ENCODE measurements around the gene PLEKHA5.
"Not testable (repeated sequence)": the region's sequence is repeated elsewhere in the genome, so short reads cannot be mapped to it uniquely, and the experiment has no call there.

Gene PLEKHA5

DNA sequence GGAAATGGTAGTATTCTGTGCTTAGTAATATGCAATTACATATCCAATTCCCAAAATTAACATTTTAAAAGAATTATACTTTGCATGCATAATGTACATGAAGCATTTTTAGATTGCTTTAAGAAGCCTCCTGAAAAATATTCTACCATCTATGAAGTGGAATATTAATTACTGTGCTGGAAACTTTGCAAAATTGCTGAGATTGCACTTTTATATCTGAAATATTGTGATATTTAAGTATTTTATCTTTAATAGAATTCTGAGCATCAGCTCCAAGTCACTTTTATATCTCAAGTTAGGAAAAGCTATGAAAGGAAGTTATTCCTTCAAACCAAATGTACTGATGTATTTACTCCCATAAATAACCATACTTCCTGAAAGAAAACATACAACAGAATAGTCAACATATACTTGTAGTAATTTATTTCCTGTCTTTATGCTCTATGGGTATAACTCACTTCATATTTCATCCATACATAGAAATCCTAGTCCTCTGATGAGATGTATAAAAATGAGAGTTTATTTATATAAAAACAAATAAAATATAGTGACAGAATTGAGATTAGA, 152.7 kb downstream of the PLEKHA5 start:
- no peak for DNase-seq (ENCODE audit: low read depth, low spot score)

DNA sequence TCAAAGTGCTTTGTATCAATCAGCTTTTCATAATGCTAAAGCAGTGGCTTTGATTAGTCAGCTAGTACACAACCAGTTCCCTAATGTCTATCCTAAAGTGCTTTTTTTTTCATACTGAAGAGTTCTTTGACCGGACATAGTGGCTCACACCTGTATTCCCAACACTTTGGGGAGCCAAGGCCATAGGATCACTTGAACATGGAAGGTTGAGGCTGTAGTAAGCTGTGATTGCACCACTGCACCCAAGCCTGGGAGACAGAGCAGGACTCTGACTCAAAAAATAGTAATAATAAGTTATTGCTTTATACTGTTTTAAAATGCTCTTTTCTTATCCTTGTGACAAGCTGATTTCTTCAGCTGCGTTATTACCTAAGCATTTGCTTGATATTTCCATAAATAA, 155.1 kb downstream of the PLEKHA5 start:
- DNase-seq (ENCODE audit: low read depth, low spot score): no peak

DNA sequence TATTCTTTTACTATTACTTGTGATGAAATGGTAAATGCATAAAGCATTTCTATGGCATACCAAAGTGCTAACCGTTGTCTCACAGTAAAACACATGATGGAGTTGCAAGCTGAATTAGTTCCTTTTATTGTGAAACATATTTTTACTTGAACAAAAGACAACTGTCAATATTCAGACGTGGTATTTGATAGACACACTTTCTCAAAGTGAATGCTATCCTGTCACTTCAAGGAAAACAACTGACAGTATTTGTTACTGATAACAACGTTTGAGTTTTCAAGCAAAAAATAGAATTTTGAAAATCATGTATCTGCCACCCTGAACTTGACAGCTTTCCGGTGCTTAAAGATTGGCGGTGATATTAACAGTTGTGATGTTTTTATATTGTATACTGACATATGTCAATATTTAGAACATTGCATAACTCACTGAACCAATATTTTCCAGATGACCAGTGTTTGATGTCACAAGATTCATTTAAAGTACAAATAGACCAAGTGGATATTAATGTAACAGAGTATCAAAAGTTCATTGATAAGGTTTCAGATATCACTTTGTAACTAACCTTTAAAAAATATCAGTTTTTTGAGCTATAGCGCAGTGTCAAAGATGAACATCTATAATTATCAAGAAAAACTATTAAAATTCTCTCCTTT, 156.4 kb downstream of the PLEKHA5 start:
- DNase-seq (ENCODE audit: low read depth, low spot score): no peak

DNA sequence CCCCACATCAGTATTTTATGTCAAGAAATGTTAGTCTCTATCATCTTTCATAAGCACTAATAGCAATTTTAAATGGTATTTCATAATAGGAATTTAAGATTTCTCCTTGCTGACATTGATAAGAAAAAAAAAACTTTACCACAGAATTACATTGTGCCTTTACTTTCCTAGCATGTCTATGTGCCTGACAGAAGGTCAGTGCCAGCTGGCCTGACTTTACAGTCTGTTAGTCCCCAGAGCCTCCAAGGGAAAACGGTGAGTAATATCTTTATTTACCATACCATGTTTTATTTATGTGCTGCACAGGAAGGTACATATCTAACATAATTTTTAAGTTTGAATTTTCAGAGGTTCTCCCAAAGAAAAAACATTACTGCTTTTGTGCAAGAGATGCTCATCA, 157.8 kb downstream of the PLEKHA5 start:
- DNase-seq (ENCODE audit: low read depth, low spot score): no peak

DNA sequence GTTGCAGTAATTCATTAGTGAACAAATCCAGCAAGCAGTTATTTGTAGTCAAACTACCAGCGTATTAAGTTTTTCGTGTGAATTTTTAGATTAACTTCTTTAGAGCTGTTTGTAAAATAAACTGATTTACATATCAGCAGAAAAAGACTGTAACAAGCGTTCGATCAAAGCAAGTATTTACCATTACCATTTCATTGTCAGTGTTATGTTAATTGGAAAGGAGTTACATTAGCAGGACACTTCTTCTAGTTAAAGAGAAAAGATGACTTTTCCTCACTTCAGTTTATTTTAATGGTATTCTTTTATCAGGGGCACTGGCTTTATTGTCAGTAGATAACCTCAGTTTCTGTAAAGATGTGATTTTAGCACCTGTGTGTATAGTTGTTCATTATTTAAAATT, 158.6 kb downstream of the PLEKHA5 start:
- no peak for DNase-seq (ENCODE audit: low read depth, low spot score)

DNA sequence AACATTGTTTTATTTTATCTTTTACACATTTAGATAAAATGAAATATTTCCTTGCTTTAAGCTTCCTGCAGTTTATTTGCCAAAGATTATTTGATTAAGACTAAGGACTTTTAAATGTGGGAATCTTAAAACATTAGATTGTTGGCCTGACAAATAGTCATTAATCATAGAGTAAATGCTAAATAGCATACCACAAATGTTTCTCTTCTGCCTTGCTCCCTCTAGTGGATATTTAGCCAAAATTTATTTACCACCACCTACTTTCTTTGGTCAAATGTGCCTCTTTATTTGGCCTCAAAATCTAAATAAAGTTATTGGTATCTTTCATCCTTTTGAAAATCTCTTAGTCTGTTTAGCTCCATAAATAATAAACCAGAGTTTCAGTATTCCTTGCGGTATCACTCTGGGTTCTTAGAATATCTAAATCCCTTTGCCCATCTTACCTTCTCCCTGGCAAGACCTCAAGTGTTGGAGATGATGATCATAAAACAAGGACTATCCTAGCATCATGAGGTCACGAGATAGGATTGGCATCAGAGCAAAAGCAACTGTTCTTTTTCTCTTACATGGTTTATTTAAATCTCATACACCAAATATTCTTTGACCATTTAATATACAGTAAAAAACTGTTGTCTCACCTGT, 159.2 kb downstream of the PLEKHA5 start:
- no peak for DNase-seq (ENCODE audit: low read depth, low spot score)

DNA sequence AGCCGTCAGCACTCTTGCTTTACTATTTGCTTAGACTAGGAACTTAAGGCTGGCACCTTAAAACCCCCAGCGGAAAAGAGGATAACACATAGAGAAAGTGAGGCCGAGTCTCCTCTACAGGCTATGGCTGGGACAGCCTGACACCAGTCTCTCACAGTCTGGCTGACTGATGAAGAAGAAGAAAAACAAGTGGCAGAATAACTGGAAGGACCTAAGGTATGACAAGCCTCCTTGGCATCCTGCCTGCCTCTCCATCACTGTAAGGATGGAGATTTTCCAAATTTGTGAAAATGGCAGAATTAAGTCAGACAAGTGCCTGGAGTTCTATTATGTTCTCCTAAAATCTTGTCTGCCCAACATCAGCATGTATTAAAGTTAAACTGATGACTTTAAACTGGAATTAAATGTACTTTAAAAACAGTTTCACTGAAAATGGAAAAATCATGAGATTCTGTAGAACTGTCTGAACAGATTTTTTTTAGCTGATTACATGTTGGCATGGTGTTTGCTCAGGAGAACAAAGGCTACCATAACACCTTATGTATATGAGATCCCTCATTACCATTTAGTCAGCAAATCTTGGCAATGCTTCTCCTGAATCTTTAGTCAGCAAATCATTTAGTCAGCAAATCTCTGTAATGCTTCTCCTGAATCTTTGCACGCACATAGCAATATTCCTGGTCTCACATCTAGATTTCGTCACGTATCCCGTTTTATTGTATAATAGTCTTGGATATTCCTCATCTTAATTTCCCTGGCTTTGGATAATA, 169.5 kb downstream of the PLEKHA5 start:
- no peak for DNase-seq (ENCODE audit: low read depth, low spot score)

DNA sequence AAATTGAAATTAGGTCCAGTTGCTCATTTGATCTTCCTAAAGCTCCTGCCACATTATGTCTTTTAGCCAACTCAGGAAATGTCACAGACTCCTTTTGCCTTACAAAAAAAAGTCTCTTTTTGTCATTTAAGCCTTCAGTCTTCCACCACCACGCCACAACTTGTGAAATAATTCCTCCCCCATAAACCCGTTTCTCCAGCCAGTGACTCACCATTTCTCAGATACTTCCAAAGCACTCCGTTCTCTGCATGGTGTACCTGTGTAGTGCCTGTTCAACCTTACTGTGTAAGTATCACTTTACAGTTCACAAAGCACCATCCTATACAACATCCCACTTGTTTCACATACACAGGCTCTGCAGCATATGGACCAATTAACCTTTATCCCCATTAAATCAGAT, 170.2 kb downstream of the PLEKHA5 start:
- DNase-seq (ENCODE audit: low read depth, low spot score): no peak

DNA sequence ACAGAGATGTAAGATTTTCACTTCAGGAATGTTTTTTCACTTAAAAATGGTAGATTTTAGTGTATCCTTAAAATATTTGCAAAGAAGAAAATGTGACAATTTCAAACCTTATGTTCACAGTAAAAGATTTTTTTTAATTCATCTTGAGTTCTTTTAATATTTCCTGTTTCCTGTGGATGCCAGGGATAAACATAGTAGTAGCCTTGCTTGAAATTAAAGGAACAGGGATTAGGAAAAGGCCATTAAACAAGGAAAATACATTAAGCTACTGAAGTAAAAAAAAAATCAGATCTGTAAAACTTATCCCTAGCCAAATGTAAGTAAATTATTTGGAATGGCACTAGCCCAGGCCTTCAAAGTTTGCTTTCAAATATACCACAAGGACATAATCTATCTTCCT, 171.7 kb downstream of the PLEKHA5 start:
- no peak for DNase-seq (ENCODE audit: low read depth, low spot score)

DNA sequence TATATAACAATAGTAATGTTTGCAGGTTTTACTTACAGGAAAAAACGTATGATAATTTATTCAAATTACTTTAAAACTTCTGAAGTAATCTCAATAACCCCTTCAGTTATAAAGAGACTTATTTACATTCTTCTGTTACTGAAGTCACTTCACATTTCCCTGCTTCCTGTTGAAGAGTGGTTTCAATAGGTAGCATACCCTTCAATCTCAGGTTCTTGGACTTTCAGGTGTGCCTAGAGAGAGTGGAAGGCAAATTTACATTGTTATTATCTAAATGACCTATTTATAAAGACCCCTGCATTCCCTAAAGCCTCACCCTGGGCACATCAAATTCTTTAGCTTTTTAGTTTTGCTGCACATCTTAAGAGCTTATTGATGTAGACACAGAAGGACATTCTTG, 172.2 kb downstream of the PLEKHA5 start:
- no peak for DNase-seq (ENCODE audit: low read depth, low spot score)

DNA sequence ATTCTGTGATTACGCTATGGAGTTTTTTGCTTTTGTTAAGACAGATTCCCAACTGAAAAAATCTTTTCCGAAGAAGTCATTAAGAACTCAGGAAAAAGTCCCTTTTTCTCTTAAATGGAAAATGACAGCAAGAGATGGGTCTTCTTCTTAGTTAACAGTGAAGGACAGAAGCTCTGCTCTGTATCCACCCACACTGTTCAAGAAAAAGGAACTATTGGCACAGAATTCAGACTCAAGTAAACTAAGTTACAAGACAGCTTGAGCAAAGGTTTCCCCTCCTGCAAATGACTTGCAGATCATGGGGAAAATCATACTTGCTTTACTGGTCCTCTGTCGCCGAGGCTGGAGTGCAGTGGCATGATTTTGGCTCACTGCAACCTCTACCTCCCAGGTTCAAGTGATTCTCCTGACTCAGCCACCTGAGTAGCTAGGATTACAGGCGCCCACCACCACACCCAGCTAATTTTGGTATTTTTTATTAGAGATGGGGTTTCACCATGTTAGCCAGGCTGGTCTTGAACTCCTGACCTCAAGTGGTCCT, 172.6 kb downstream of the PLEKHA5 start:
- DNase-seq (ENCODE audit: low read depth, low spot score): no peak

DNA sequence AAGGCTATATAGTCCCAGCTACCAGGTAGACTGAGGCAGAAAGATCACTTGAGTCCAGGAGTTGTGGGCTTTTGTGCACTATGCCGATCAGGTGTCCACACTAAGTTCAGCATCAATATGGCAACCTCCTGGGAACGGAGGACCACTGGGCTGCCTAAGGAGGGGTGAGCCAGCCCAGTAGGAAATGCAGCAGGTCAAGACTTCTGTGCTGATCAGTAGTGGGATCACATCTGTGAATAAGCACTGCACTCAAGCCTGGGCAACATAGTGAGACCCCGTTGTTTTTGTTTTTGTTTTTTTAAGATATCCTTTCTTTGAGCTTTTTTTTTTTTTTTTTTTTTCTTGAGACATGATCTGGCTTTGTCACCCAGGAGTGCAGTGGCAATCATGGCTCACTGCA, 174.0 kb downstream of the PLEKHA5 start:
- DNase-seq (ENCODE audit: low read depth, low spot score): no peak

DNA sequence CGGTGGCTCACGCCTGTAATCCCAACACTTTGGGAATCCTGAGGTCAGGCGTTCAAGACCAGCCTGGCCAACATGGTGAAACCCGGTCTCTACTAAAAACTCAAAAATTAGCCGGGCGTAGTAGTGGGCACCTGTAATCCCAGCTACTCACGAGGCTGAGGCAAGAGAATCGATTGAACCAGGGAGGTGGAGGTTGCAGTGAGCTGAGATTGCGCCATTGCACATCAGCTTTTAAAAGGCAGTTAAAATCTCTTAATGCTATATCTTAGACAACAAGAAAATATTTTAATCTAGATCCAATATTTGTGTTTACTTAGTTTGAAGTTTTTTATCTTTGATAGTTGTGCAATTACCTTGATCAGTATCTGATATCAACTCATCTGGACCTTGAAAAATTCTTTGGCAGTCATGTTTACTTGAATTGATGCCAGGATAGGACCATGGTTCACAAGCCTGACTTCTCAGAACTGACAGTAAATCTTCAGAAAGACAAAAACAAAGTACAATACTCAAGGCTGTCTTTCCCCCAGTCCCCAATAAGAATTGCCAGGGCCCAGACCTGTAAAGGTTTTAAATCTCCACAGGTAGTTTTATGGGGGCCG, 174.7 kb downstream of the PLEKHA5 start:
- DNase-seq (ENCODE audit: low read depth, low spot score): no peak

DNA sequence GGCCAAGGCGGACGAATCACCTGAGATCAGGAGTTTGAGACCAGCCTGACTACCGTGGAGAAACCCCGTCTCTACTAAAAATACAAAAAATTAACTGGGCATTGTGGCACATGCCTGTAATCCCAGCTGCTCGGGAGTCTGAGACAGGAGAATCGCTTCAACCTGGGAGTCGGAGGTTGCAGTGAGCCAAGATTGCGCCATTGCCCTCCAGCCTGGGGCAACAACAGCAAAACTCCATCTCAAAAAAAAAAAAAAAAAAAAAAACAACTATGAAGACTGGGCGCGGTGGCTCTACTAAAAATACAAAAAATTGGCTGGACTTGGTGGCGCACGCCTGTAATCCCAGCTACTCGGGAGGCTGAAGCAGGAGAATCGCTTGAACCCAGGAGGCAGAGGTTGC, 176.1 kb downstream of the PLEKHA5 start:
- not testable (repeated sequence) for DNase-seq (ENCODE audit: low read depth, low spot score)

DNA sequence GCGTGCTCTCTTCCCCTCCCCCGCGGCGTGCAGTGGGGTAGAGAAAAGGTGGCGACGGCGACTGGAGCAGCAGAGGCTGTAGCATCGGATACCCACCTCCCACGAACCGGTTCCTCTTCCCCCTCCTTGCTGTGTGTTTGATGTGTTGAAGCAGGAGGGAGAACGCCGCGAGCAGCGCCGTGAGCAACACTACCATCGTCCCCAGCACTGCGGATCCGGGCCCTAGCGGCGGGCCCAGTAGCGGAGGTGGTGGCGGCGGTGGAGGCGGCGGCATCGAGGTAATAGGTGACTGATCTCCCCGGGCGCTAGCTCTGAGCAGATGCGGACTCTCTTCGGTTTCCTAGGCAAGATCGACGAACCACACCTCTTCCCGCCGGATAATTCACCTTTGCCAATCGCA, 176.8 kb downstream of the PLEKHA5 start:
- DNase-seq (ENCODE audit: low read depth, low spot score): no peak

DNA sequence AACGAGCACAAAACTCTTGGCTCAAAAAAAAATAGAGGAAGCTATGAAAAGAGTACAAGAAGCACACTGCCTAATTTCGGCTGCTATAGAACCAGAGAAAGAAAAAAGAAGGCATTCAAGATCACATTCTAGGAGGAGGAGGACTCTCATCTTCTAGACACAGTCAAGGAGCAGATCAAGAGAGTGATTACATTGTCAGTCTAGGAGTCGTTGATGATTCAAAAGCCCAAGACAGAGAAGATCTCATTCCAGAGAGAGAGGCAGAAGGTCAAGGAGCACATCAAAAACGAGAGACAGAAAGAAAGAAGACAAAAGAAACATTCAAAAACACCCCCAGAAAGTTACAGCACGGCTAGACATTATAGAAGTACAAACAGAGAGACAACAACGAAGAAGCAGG, 177.9 kb downstream of the PLEKHA5 start:
- DNase-seq (ENCODE audit: low read depth, low spot score): no peak

DNA sequence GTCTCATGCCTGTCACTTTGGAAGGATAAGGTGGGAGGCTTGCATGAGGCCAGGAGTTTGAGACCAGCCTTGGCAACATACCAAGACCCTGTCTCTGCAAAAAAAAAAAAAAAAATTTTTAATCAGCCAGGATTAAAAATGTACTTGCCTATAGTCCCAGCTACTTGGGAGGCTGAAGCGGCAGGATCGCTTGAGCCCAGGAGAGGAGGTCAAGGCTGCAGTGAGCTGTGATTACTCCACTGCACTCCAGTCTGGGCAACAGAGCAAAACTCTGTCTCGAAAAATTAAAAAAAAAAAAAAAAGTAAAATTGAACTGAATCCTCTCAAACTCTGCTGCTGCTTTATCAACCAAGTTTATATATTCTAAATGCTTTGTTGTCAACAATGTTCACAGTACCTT, 181.6 kb downstream of the PLEKHA5 start:
- DNase-seq (ENCODE audit: low read depth, low spot score): no peak

DNA sequence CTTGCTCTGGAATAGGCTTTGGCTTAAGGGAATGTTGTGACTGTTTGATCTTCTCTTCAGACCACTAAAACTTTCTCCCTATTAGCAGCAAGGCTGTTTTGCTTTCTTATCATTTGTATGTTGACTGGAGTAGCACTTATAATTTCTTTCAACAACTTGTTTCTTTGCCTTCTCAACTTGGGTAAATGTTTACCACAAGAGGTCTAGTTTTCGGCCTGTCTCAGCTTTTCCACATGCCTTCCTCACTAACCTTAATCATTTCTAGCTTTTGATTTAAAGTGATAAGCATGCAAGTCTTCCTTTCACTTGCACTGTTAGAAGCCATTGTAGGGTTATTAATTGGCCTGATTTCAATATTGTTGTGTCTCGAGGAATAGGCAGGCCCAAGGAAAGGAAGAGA, 183.1 kb downstream of the PLEKHA5 start:
- no peak for DNase-seq (ENCODE audit: low read depth, low spot score)

DNA sequence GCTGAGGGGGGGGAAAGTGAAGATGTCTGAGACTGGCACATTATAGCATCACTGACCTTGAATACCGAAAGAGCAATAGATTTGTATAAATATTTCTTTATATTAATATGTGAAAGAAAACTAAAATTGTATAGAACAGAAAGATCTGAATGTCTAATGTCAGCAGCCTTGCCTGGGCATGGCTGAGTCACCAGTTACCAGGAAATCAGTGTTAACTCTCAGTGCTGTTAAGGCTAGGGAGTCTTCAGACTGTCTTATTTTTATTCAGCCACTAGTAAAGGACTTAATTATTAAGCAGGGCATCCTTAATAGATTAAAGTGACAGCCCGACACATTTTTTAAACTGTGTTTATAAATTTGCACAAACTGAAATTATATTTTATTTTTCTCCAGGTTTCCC, 186.9 kb downstream of the PLEKHA5 start:
- DNase-seq (ENCODE audit: low read depth, low spot score): no peak

DNA sequence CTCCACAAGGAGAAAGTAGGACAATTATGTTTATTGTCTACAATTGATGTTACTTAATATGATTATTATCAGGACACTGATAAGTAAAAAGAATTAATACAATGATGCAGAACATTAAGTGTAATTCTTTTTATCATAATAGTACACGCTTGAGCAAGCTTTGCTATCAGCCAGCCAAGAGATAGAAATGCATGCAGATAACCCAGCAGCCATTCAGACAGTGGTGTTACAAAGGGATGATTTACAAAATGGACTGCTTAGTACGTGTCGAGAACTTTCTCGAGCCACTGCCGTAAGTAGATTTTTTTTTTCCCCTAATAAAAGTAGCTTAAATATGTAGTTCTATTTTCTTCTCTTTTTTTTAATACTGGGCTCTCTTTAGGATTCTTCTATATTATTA, 192.8 kb downstream of the PLEKHA5 start:
- DNase-seq (ENCODE audit: low read depth, low spot score): no peak

DNA sequence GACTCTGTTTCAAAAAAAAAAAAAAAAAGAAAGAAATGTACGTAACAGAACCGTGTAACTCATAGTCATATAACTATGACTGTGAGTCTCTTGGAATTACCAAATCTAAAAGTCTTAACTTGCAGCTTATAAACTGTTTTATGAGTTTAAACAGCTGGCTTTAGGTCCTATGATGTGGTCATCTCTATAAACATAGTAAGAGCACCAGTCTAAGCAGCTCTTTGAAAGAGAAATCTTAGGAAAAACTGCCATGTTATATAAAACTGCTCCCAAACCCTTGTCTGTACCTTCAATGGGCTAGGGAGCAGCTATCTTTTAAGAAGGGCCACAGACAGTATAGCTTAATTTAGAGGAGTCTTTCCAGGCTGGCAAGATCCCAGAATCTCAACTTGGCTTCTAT, 194.3 kb downstream of the PLEKHA5 start:
- DNase-seq (ENCODE audit: low read depth, low spot score): no peak

DNA sequence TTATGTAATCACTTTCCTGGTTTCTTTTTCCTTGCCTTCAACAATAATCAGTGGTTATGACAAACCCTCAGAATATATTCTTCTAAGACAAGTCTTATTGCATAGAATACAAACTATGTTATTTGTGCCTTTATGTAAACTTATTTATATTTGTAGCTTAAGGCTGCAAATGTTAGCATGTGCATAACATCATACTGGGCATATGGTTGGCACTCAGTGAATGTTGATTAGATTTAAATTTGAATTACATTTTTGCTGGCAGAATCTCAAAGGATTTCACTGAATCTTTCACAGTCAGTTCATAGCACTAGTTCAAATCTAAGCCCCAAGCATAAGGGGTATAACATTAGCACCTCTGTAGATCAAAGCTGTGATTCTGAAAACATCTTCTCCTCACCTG, 196.6 kb downstream of the PLEKHA5 start:
- no peak for DNase-seq (ENCODE audit: low read depth, low spot score)
